SHP77 (cell line): Measurements from ENCODE around the gene PATL2.
"Not testable (repeated sequence)": the region's sequence is repeated elsewhere in the genome, so short reads cannot be mapped to it uniquely, and the experiment has no call there.

ENCODE experiments used
- DNase-seq, 2 experiments: peaks; one replicate each; lab custom pipeline; 2025; lab: John Stamatoyannopoulos, UW

The PATL2 gene

DNA sequence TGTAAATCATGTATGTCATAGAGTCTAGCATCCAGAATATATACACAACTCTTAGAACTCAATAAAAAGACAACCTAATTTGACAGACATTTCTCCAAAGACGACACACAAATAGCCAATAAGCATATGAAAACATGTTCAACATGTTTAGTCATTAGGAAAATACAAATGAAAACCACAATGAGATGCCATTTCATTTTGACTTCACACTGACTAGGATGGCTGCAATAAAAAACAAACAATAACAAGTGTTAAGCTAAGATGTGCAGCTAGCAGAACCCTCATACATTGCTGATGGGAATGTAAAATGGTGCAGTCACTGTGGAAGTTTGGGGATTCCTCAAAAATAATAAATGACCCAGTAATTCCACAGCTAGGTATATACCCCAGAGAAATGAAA lies 64.1 kb downstream of the PATL2 start:
- DNase-seq, result no peak

GRCh38 chr15:44646460-44646859 lies 64.7 kb downstream of the PATL2 start:
- DNase-seq, result no peak

DNA sequence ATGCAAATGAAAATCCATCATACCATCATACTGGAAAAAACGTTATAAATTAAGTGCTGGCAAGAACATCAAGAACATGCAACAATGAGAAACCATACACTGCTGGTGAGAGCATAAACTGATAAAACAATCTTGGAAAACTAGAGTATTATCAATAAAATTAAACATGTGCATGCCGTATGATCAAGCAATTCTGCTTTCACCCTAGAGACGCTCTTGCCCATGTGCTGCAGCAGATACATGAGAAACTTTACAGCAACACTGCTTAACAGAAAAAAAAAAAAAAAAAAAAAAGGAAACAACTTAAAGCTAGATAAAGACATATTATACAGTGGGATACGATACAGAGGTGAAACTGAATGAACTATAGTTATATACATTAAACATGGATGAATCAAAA lies 69.5 kb downstream of the PATL2 start:
- no peak for DNase-seq

GRCh38 chr15:44636976-44637375 lies 74.1 kb downstream of the PATL2 start:
- no peak for DNase-seq

- DNase-seq, result no peak
Observed at GRCh38 chr15:44633603-44634002, 77.5 kb downstream of the PATL2 start.

DNA sequence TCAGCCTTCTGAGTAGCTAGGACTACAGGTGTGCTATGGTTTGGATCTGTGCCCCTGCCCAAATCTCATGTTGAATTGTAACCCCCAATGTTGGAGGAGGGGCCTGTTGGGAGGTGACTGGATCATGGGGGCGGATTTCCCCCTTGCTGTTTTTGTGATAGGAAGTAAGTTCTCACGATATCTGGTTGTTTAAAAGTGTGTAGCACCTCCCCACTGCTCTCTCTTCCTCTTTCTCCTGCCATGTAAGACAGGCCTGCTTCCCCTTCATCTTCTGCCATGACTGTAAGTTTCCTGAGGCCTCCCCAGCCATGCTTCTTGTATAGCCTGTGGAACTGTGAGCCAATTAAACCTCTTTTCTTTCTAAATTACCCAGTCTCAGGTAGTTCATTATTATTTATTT lies 85.8 kb downstream of the PATL2 start:
- DNase-seq, result not testable (repeated sequence)

DNA sequence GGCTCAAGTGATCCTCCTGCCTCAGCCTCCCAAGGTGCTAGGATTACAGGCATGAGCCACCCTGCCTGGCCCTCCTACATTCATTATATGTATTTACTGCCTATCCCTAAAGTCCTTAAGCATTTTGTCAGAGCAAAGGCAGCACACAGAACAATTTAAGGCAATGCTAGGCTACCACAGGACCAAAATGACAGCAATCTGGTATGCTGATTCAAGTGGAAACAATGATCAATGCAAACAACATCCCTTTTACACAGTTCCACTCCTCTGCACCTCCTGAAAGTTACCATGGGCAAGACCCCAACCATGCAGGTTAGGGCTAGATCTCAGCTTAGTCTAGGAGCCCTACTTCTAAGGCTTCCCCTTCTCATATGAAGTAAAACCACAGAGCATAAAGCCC lies 87.9 kb downstream of the PATL2 start:
- no peak for DNase-seq

- DNase-seq, result no peak
Observed at GRCh38 chr15:44620081-44620480, 91.0 kb downstream of the PATL2 start.

DNA sequence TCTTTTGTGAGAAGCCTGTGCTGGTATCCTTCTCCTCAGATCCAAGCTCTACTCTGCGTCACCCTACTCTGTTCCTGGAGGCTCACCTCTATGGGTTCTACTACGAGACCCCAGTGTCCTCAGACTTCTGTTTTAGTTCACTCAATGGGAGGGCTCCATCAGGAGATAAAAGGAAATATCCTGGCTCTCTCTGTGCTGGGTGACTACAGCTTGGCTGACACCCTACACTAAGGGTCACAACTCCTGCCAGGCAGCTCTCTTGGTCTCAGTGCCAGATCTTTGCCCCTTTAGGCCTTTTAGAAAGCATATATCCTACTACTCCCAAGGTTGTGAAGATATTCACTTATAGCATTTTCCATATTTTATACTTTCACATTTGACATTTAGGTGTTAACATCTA lies 94.1 kb downstream of the PATL2 start:
- DNase-seq, result no peak
